Measurements from ENCODE around the gene RUNDC1.
"Not testable (repeated sequence)": the region's sequence is repeated elsewhere in the genome, so short reads cannot be mapped to it uniquely, and the experiment has no call there.

Gene RUNDC1

DNA sequence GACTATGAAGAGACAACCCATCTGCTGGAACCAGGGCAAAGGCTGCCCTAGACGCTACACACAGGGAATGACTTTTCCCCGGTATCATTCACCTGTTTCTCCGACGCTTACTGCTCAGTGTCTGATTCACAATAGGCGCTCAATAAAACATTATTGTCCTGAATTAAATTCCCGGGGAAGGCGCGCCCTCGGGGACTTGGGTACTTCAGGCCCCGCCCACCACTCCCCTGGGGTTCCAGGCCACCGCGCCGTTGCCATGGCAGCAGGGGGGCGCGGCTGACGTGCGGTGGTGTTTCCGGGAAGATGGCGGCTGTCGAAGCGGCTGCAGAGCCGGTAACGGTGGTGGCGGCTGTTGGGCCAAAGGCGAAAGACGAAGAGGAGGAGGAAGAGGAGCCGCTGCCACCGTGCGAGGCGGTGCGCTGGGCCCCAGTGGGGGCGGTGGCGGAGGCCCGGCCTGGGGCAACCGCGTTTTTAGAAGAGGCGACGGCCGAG, at the start of gene RUNDC1:
Gene RUNDC1 (plus strand): TSS at position 292 of the 492 bp plus-strand sequence. CDS start 12 bp downstream, at position 304.
- peak in 57 of 58 donors; percentile 15 to 92 (median 76) for DNase-seq

DNA sequence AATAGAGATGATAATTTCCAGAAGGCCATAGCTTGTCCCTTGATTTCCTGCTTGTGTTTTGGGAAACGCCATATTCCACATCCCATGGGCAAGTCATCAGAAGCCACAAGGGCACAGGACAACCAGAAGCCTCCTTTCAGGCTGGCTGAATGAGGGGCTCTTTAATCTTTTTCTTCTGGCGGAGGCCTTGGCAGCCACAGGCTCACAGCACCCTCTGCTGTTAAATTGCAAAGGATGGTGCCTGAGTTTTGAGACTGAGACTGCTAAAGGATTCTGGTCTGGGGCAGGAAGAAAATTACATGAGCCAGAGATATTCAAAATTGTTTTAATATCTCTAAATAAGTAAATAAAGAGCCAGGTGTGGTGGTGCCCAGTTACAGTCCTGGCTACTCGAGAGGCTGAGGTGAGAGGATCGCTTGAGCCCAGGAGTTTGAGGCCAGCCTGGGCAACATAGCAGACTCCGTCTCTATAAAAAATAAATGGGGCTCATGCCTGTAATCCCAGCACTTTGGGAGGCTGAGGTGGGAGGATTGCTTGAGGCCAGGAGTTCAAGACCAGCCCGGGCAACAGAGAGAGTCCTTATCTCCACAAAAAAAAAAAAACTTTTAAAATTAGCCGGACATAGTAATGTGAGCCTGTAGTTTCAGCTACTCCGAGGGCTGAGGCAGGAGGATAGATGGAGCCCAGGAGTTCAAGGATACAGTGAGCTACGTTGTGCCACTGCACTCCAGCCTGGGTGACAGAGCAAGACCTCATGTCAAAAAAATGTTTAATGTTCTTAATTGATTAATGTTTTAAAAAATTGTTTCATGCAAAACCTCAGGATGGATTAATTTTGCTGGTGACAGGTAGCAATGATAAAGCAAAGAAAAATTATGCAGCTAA, 42.4 kb upstream of the RUNDC1 start:
- DNase-seq: peak in 31 of 58 donors; percentile 0 to 59 (median 12)

DNA sequence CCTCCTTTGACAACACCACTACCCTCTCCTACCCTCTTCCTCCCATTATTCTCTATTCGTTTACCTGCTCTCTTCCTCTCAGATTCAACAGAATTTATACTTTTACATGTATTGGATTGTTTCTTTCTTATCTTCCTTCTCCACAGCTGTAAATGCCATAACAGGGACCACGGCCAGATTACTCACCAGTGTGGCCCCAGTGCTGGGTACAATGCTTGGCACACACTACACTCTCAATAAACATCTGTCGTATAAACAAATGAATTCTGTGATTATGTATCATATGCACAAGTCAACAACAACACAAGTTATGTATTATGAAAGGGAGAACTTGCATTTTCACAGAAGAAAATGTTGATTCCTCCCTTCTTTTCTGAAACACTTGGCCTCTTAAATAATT, 36.2 kb upstream of the RUNDC1 start:
- no peak for DNase-seq

DNA sequence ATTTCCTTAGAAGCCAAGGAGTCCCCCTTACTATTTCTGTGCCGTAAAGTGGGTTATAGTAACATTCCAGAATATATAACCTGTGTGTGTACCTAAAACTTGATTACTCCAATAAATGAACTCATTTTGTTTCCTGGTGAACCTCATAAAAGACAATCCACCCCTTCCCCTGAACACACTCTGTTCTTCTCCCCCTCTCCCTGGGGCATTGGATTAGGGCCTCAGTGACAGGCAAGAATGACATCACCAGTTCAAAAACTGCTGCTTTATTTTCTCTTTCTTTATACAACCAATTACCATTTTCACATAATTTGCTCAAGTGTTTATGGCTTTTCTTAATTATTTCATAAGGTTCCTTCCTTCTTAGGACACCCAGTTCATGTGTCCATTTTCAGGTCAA, 33.6 kb upstream of the RUNDC1 start:
- no peak for DNase-seq

DNA sequence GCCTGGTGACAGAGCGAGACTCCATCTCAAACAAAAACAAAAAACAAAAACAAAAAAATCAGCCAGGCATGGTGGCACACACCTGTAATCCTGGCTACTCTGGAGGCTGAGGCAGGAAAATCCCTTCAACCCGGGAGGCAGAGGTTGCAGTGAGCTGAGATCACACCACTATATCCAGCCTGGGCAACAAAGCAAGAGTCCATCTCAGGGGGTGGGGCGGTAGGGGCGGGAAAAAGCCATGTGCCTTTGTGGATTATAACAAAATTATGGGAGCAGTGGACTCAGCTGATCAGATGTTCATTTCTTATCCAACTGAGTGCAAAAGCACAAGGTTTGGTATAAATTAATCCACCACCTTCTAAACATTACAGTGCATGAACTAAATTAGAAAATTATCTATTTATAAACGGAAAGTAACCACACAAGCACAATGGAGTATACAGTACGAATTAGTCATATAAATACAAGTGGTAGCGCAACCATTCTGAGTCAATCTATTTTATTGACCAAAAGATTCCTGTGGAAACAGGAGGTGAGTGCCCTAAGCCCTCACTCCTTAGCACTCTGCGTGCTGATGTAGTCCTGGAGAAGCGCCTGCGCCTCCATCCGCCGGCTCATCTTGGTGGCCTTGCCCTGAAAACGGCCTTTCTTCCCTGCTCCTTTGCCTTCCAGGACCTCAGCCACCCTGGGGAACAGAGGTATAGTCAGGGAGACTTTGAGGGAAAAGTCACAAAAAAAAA, 30.2 kb upstream of the RUNDC1 start:
- DNase-seq: no peak

DNA sequence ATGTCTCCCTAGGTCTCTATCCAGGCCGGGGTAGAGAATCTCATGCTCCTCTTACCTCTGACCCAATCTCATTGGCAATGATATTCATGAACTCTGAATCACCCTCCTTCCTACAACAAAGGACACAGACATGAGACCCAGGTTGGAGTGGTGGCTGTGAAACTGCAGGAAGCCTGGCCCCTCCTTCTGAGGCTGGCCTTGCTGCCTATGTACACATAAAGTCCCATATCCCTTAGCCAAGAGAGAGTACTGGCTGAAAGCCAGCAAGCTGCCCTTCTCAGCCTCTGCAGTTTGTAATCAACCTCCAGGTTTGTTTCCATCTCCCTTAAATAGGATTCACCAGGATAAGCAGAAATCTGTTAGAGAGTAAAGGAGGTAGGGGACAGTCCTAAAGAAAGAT, 26.7 kb upstream of the RUNDC1 start:
- no peak for DNase-seq

DNA sequence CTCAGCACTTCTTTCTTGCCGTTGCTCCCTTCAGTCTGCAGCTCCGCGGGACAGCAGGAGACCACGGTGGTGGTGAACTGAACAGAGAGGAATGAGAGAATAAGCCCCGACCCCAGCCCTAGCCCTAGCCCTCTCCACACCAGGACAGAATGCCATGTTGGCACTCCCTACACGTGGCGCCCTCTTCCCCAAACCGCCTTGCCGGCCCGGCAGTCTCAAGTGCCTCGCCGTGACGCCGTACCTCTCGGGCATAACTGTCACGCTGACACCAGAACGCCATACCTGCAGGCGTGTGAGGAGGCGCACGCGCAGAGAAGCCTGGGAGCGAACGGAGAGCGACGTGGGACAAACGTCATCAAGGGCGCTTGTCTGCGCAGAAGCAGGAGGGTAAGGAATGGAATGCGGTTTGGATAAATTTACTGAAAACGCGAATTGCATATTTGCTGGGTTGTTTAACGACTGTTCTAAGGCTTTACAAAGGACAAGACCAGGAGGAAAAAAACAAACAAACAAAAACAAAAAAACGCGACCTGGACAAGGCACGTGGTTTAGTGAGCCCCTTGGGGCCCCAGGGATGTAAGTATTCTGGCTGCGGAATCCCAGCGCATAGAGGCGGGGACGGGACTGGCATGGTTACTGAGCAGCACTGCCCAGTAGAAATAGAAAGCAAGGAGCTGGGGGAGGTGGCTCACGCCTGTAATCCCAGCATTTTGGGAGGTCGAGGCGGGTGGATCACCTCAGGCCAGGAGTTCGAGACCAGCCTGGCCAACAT, 16.0 kb upstream of the RUNDC1 start, which contains the start of gene AARSD1:
Gene AARSD1 (minus strand): TSS at position 294 of the 772 bp plus-strand sequence. CDS start 14 bp downstream, at position 280.
- DNase-seq: peak; percentile 24 to 91 (median 82)

DNA sequence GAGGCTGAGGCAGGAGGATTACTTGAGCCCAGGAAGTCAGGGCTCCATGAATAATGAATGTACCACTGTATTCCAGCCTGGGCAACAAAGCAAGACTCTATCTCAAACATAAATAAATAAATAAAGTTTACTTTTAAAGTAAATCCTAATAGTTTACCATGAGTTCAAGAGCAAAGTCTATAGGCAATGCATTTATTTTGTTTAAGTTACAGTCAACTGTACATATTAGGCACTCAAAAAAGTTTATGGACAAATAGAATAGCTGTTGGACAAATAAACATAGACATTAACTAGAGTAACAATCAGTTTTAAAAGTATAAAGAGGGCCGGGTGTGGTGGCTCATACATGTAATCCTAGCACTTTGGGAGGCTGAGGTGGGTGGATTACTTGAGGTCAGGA, 12.4 kb upstream of the RUNDC1 start:
- no peak for DNase-seq

DNA sequence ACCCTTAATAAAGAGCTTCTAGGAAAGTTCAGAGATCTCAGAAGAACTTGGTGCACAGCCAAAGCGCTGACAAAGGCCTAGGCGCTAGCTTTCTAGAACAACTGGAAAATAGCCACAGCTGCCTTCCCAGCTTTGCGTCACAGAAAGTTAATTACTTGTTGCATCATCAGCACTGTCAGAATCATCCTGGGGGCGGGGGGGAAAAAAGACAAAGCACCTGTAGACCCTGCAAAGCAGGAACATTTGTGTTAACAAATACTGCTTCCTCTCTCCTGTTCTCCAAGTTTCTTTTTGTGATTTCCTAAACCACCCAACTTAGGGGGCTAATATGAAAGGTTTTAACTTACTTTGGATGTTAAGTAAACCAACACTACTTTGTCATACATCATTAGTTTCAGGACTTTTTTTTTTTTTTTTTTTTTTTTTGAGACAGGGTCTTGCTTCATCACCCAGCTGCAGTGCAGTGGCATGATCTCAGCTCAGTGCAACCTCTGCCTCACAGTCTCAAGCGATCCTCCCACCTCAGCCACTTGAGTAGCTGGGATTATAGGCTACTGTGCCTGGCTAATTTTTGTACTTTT, 11.3 kb upstream of the RUNDC1 start:
- peak in 3 of 58 donors; percentile 2 to 9 (median 5) for DNase-seq

DNA sequence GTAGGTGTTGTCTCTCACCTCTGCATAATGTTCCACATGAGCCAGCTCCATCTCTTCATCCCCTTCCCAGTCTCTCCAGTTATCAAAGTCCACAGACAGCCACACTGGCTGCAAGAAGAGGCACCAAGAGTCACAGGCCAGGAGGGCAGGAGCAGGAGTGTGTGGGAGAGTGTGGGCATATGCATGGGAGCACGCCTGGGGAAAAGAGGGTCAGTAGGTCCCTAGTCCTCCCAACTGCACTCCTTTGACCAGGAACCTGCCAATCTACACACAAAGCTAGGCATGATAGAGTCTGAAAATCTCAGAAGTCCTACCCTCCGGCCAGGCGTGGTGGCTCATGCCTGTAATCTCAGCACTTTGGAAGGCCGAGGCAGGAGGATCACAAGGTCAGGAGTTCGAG, 8.8 kb upstream of the RUNDC1 start:
- DNase-seq: no peak

DNA sequence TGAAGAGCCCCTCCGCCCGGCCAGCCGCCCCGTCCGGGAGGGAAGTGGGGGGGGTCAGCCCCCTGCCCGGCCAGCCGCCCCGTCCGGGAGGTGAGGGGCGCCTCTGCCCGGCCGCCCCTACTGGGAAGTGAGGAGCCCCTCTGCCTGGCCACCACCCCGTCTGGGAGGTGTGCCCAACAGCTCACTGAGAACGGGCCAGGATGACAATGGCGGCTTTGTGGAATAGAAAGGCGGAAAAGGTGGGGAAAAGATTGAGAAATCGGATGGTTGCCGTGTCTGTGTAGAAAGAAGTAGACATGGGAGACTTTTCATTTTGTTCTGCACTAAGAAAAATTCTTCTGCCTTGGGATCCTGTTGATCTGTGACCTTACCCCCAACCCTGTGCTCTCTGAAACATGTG, 7.0 kb upstream of the RUNDC1 start:
- not testable (repeated sequence) for DNase-seq

DNA sequence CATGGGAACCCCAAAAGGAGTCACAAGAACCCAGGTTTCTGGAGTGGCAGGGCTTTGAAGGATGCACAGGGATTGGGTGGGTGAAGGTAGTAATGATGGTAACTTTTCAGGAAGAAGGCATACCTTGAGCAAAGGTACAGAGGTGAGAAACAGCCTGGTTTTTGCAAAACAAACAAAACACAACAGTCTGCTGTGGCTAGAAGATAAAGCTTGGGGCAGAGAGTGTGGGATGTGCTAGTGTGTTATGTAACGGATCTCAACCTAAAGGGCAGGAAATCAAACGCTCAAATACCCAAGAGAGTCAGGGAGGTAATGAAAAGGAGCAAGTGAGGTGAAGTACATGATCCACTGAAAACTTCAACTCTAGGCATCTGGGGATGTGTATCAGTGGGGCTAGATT, 5.1 kb upstream of the RUNDC1 start:
- no peak for DNase-seq

DNA sequence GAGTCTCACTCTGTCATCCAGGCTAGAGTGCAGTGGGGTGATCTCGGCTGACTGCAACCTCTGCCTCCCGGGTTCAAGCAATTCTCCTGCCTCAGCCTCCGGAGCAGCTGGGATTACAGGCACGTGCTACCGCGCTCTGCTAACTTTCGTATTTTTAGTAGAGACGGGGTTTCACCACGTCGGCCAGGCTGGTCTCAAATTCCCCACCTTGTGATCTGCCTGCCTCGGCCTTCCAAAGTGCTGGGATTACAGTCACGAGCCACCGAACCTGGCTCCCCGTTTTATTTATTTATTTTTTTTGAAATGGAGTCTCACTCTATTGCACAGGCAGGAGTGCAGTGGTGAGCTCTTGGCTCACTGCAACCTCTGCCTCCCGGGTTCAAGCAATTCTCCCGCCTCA, 4.7 kb upstream of the RUNDC1 start:
- not testable (repeated sequence) for DNase-seq

DNA sequence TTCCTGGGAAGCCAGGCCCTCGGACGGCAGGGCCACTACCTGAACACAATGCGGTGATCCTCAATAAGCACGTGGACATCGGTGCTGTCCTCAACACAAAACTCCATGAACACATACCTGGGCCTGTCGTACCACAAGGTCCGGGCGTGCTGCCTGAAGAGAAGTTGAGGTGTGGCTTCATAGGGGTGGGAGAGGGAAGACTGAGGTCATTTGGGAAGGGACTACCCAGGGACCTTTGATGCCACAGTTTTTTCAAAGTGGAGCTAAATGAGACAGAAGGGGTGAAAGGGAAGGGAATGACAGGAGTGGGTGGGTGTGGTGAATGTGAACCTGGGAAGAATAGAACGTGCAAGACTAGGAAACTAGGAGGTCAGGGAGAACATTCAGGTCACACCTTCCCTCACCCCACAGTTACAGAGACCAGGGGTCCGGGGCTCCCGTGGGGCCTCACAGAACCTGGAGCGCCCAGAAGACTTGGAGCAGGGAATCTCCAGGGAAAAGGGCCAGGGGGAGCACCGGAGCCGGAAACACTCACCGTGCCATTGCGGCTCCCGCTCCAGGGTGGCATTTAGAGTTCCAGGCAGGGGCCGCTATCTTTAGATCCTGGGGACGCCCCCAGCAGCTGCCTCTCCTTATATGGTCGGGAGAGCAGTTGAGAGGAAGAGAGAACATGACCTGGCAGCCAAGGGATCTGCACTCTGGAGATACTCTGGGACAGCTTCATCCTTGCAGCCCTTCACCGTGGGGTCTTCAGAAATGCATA, 673 bp upstream of the RUNDC1 start, which contains the start of gene PTGES3L:
Gene PTGES3L (minus strand): TSS at position 570 of the 763 bp plus-strand sequence. CDS start 27 bp downstream, at position 543.
- DNase-seq: peak in 33 of 58 donors; percentile 7 to 54 (median 30)

DNA sequence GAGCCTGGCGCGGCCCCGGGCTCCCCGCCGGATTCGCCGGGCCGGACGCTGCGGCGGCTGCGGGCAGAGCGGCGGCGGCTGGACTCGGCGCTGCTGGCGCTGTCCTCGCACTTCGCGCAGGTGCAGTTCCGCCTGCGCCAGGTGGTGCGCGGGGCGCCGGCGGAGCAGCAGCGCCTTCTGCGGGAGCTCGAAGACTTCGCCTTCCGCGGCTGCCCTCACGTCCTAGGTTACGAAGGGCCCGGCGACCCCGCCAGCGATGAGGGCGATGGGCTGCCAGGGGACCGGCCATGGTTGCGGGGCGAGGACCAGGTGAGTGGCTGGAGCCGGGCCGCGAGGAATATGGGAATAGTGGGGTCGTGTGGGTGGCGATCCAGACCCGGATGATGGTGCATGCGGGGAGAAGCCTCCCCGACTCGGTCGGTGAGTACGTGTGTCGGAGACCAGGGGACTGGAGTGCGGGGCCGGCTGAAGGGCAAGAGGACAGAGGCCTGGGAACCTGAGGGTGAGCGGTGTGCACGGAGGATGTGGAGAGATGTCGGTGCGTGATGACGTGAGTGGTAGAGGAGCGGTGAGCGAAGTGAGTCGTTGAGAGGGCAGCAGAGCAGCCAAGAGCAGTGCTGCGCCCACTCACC, 517 bp downstream of the RUNDC1 start:
- peak in 43 of 58 donors; percentile 7 to 61 (median 28) for DNase-seq

DNA sequence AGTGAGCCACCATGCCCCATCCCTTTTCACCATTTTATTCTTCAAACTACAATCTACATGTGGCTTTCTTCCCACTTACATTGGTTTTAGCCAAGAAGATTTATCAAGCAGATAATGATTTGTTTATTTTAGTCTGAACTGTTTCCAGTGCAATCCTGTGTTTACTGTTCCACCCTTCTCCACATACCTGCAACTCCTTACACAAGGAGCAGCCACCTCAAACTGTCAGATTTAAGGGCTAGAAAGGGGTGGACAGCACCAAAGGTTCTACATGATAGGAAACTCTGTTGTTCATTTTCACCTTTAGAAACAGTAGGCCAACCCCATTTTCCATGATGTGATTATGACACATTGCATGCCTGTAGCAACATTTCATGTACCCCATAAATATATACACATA, 1.9 kb downstream of the RUNDC1 start:
- DNase-seq: no peak

DNA sequence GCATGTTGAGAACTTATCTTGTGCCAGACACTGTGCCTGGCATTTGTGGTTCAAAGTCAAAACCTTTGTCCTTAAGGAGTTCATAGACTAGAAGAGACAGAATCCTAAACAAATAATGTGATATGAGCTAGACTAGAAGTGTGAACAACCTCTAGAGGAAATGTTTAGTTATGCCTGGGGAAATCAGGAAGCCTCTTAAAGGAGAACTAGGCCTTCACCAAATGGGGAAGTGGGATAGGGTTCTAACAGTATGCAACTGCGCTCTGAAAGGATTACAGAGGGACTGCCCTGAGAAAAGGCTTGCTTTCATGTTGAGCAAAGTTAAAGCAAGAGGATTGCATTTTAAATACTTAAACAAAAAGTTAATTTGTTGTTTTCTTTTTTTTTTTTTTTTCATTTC, 4.9 kb downstream of the RUNDC1 start:
- DNase-seq: no peak

DNA sequence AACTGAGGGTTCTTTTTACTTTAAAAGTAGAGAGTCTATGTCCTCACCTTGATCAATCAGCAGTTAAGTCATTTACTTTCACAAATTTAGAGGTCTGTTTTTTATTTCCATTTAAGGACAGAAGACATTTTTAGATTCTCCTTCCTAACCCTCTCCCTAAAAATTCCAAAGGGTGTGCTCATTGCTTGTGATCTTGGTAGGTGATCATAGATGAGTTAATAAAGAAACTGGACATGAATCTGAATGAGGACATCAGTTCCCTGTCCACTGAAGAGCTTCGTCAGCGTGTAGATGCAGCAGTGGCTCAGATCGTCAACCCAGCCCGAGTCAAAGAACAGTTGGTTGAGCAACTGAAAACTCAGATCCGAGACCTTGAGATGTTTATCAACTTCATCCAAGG, 8.8 kb downstream of the RUNDC1 start:
- no peak for DNase-seq
